LNCaP clone FGC (cell line): Measurements from ENCODE around the gene SPATA3.

ENCODE experiments used
- DNase-seq: peaks from one replicate; pipeline ENCODE4 v3.0.0-alpha.2; 2011; ENCODE audit warnings: low read depth
- H3K4me3 ChIP-seq: 2 replicates; pipeline ENCODE4 v1.5.1; 2011; ENCODE audit warnings: mild to moderate bottlenecking, low read depth, low read length, control low read depth
- CTCF ChIP-seq: IDR thresholded peaks from 2 replicates; pipeline ENCODE4 v1.5.1; 2012; ENCODE audit warnings: mild to moderate bottlenecking; ENCODE audit not compliant: control insufficient read depth, insufficient read depth; ENCODE audit errors: extremely low read depth

The SPATA3 gene

GRCh38 chr2:230968921-230969658 lies 26.8 kb upstream of the SPATA3 start:
- TF ChIP-seq CTCF = no peak
- H3K4me3 ChIP-seq = no peak overlapping the region
- DNase-seq = no peak

- TF ChIP-seq CTCF = no peak
- DNase-seq = no peak
- H3K4me3 ChIP-seq = no peak overlapping the region
Measured at GRCh38 chr2:230969659-230970015, 26.3 kb upstream of the SPATA3 start.

GRCh38 chr2:230972046-230972445 lies 23.9 kb upstream of the SPATA3 start:
- no peak overlapping the region for H3K4me3 ChIP-seq
- TF ChIP-seq CTCF = no peak
- DNase-seq = no peak

GRCh38 chr2:230974096-230974913 lies 21.6 kb upstream of the SPATA3 start:
- H3K4me3 ChIP-seq = no peak overlapping the region
- no peak for TF ChIP-seq CTCF
- no peak for DNase-seq

GRCh38 chr2:230975927-230976326 lies 20.0 kb upstream of the SPATA3 start:
- no peak overlapping the region for H3K4me3 ChIP-seq
- no peak for TF ChIP-seq CTCF
- no peak for DNase-seq

GRCh38 chr2:230976671-230977171 lies 19.2 kb upstream of the SPATA3 start:
- H3K4me3 ChIP-seq = no peak overlapping the region
- TF ChIP-seq CTCF = no peak
- DNase-seq = no peak
